ENCODE data around the gene TRAPPC2L.

Gene TRAPPC2L

DNA sequence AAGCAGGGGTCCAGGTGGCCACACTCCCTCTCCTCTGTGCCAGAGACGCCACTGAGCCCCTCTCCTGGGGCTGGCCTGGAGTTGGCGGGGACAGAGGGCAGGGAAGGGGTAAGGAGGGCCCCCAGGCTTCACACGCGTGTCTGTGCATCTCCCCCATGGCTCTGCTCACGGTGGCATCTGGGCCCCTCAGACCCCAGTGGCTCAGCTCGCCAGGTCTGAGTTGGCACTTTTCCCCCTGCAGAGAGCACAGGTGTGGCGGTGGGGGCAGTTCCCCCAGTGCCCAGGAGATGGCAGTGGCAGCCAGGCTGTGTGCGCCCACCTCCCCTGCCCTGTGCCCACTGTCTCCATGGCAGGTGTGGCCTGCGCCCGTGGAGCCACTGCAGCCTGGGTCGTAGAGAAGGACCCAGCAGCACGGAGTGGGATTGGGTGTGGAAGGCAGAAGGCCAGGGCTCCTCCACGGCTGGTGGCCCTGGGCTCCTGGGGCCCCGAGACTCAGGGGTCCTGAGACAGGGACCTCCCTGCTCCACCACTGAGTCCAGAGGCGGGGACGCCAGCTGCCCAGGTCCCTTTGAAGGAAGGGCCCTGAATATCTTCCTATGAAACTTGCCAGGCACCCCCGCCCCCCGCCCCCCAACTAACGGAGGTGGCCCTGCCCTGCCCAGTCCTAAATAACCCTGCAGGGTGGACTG lies 40.9 kb upstream of the TRAPPC2L start:
- no peak for TF ChIP-seq EZH2phosphoT487 (IDR thresholded peaks at IDR 0.05; ENCODE audit: low read length)
- TF ChIP-seq, protein P1, sequence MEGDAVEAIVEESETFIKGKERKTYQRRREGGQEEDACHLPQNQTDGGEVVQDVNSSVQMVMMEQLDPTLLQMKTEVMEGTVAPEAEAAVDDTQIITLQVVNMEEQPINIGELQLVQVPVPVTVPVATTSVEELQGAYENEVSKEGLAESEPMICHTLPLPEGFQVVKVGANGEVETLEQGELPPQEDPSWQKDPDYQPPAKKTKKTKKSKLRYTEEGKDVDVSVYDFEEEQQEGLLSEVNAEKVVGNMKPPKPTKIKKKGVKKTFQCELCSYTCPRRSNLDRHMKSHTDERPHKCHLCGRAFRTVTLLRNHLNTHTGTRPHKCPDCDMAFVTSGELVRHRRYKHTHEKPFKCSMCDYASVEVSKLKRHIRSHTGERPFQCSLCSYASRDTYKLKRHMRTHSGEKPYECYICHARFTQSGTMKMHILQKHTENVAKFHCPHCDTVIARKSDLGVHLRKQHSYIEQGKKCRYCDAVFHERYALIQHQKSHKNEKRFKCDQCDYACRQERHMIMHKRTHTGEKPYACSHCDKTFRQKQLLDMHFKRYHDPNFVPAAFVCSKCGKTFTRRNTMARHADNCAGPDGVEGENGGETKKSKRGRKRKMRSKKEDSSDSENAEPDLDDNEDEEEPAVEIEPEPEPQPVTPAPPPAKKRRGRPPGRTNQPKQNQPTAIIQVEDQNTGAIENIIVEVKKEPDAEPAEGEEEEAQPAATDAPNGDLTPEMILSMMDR (IDR thresholded peaks at IDR 0.05; ENCODE audit: low read length) = peak; percentile 67
- H3K4me2 ChIP-seq (ENCODE audit: low read depth, low read length) = no peak overlapping the region
- 0 out of 2 replicates have a peak, but pooled peaks cover 4% of the 10 kb centered on the region for H3K27me3 ChIP-seq (replicated peaks; ENCODE audit: insufficient read depth, low read length)
- H3F3A ChIP-seq (ENCODE audit: insufficient read depth, low read length) = no peaks in the 10 kb centered on the region
- H3K4me3 ChIP-seq (ENCODE audit: low read length) = no peak overlapping the region
- DNase-seq = peak; percentile 21
- no peaks in the 10 kb centered on the region for H4K20me1 ChIP-seq (ENCODE audit: insufficient read depth, low read length)
- H3K36me3 ChIP-seq (replicated peaks; ENCODE audit: insufficient read depth, low read length) = no peaks in the 10 kb centered on the region
- H3K79me2 ChIP-seq (ENCODE audit: low read length) = peaks cover 5% of the 10 kb centered on the region
- no peaks in the 10 kb centered on the region for H3K4me1 ChIP-seq (ENCODE audit: low read length)
- H3K9ac ChIP-seq (ENCODE audit: low read length) = no peak overlapping the region
- H3K9me3 ChIP-seq (replicated peaks; ENCODE audit: insufficient read depth, low read length) = no peaks in the 10 kb centered on the region
- no peak overlapping the region for H2AFZ ChIP-seq (ENCODE audit: low read length)
- no peaks in the 10 kb centered on the region for H3K9me2 ChIP-seq (replicated peaks; ENCODE audit: insufficient read depth, low read length)
- H3K27ac ChIP-seq (ENCODE audit: low read length) = no peak overlapping the region

GRCh38 chr16:88816736-88817535 lies 40.0 kb upstream of the TRAPPC2L start:
- H3K9me2 ChIP-seq (replicated peaks; ENCODE audit: insufficient read depth, low read length) = no peaks in the 10 kb centered on the region
- H3K9me3 ChIP-seq (replicated peaks; ENCODE audit: insufficient read depth, low read length) = no peaks in the 10 kb centered on the region
- H3K27me3 ChIP-seq (replicated peaks; ENCODE audit: insufficient read depth, low read length) = 0 out of 2 replicates have a peak, but pooled peaks cover 4% of the 10 kb centered on the region
- no peaks in the 10 kb centered on the region for H3K79me2 ChIP-seq (ENCODE audit: low read length)
- no peak overlapping the region for H2AFZ ChIP-seq (ENCODE audit: low read length)
- H3K36me3 ChIP-seq (replicated peaks; ENCODE audit: insufficient read depth, low read length) = no peaks in the 10 kb centered on the region
- no peak overlapping the region for H3K9ac ChIP-seq (ENCODE audit: low read length)
- no peaks in the 10 kb centered on the region for H3F3A ChIP-seq (ENCODE audit: insufficient read depth, low read length)
- H3K4me3 ChIP-seq (ENCODE audit: low read length) = no peak overlapping the region
- no peaks in the 10 kb centered on the region for H3K4me1 ChIP-seq (ENCODE audit: low read length)
- H3K4me2 ChIP-seq (ENCODE audit: low read depth, low read length) = no peak overlapping the region
- TF ChIP-seq EZH2 (optimal IDR thresholded peaks at IDR 0.05; ENCODE audit: low read depth, low read length) (no peak), EZH2phosphoT487 (IDR thresholded peaks at IDR 0.05; ENCODE audit: low read length) (no peak)
- TF ChIP-seq, protein P1 (IDR thresholded peaks at IDR 0.05; ENCODE audit: low read length) = no peak
- H3K27ac ChIP-seq (ENCODE audit: low read length) = no peak overlapping the region
- H4K20me1 ChIP-seq (ENCODE audit: insufficient read depth, low read length) = no peaks in the 10 kb centered on the region
- DNase-seq = no peak

DNA sequence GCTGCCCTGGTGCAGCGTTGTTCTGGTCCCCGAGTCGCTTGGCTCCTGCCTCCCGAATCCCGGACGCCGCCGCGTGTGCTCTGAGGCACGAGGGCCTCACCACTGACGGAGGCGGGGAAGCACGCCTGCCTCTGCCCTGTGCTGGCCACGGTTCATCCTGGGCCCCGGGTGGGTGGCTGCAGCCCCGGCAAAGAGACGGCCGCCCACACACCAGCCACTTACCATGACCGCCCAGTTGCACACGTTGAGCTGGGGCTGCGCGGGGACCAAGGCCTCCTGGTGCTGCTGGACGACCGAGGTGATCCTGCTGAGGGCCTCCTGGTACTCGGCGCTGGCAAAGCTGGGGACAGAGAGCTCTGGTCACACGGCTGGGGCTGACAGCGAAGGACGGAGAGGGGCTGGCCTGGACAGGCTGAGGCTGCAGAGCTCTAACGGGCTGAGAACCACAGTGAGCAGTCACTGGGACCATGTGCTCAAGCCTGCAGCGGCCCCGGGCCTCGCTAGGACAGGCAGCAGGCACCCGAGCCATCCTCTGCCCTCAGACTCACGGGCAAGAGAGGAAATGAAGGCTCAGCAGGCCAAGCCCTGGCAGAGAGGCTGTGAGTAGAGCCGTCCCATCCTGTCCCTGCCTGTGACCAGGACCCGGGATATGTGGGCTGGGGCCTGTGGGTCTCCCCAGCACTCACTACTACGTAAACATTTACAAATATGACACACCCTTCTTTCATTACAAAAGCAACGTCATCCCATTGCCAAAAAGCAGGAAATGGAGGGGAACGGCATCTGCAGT lies 38.9 kb upstream of the TRAPPC2L start:
- H3K4me3 ChIP-seq (ENCODE audit: low read length) = no peak overlapping the region
- no peaks in the 10 kb centered on the region for H3K9me2 ChIP-seq (replicated peaks; ENCODE audit: insufficient read depth, low read length)
- no peaks in the 10 kb centered on the region for H3K79me2 ChIP-seq (ENCODE audit: low read length)
- no peaks in the 10 kb centered on the region for H3K36me3 ChIP-seq (replicated peaks; ENCODE audit: insufficient read depth, low read length)
- no peak overlapping the region for H3K9ac ChIP-seq (ENCODE audit: low read length)
- DNase-seq = no peak
- H3K9me3 ChIP-seq (replicated peaks; ENCODE audit: insufficient read depth, low read length) = no peaks in the 10 kb centered on the region
- TF ChIP-seq EZH2 (optimal IDR thresholded peaks at IDR 0.05; ENCODE audit: low read depth, low read length) (no peak), EZH2phosphoT487 (IDR thresholded peaks at IDR 0.05; ENCODE audit: low read length) (no peak)
- TF ChIP-seq, protein P1 (IDR thresholded peaks at IDR 0.05; ENCODE audit: low read length) = no peak
- H4K20me1 ChIP-seq (ENCODE audit: insufficient read depth, low read length) = no peaks in the 10 kb centered on the region
- H3F3A ChIP-seq (ENCODE audit: insufficient read depth, low read length) = no peaks in the 10 kb centered on the region
- H3K4me2 ChIP-seq (ENCODE audit: low read depth, low read length) = no peak overlapping the region
- H3K27ac ChIP-seq (ENCODE audit: low read length) = no peak overlapping the region
- H3K27me3 ChIP-seq (replicated peaks; ENCODE audit: insufficient read depth, low read length) = 0 out of 2 replicates have a peak, but pooled peaks cover 4% of the 10 kb centered on the region
- H3K4me1 ChIP-seq (ENCODE audit: low read length) = no peaks in the 10 kb centered on the region
- no peak overlapping the region for H2AFZ ChIP-seq (ENCODE audit: low read length)
